Panc1 (cell line): Measurements from ENCODE around the gene SPECC1L. TPM values are rescaled to one million over a fixed set of nuclear protein-coding genes. Genes with fewer than 3 reads are reported as not detected.

Source experiments
- ATAC-seq: fragments of 200-7000 bp; cut with Tn5 transposase; 2 replicates; pipeline ENCODE4 v1.9.1; 2020; ENCODE audit warnings: mild to moderate bottlenecking, moderate library complexity
- BruUV-seq: library from RNA; stranded (reverse); fragments of 400-500 nt; replicated peaks from 2 replicates; lab custom pipeline; 2021; lab: Mats Ljungman, UMichigan
- CTCF ChIA-PET: fragments of 300-600 bp; sonication (Branson Sonifier 250); formaldehyde crosslinking; loops from one replicate; lab custom pipeline; 2022; ENCODE audit warnings: antibody characterized with exemption; lab: Charles Lee
- POLR2A ChIA-PET: fragments of 300-600 bp; sonication (Branson Sonifier 250); formaldehyde crosslinking; loops from one replicate; lab custom pipeline; 2022; ENCODE audit warnings: antibody characterized with exemption; lab: Charles Lee
- DNase-seq: peaks from one replicate; pipeline ENCODE4 v3.0.0-alpha.2; 2010; ENCODE audit warnings: low read depth, low spot score
- H3K27ac ChIP-seq: 2 replicates; pipeline ENCODE4 v1.5.1; 2011; ENCODE audit warnings: mild to moderate bottlenecking, low read length, inconsistent platforms
- H3K27me3 ChIP-seq: fragments of 200-500 bp; sonication (Bioruptor generic); 2 replicates; pipeline ENCODE4 v1.6.0; 2014; ENCODE audit warnings: low read length, inconsistent platforms; ENCODE audit not compliant: control insufficient read depth, insufficient read depth
- H3K36me3 ChIP-seq: fragments of 200-500 bp; sonication (Bioruptor generic); 2 replicates; pipeline ENCODE4 v1.5.1; 2014; ENCODE audit warnings: inconsistent platforms, mild to moderate bottlenecking, low read length, moderate library complexity; ENCODE audit not compliant: control insufficient read depth, insufficient read depth
- H3K4me1 ChIP-seq: 2 replicates; pipeline ENCODE4 v1.5.1; 2011; ENCODE audit warnings: inconsistent platforms, mild to moderate bottlenecking, low read length, moderate library complexity; ENCODE audit not compliant: control insufficient read depth, insufficient read depth
- H3K4me3 ChIP-seq, 2 experiments: 2 replicates each; pipeline ENCODE4 v1.5.1; 2011 to 2012; ENCODE audit warnings: low read depth in 2 of 2, low read length in 2 of 2, mild to moderate bottlenecking in 2 of 2, inconsistent platforms in 1 of 2, moderate library complexity in 1 of 2
- H3K9me3 ChIP-seq: fragments of 200-500 bp; sonication (Bioruptor generic); 2 replicates; pipeline ENCODE4 v1.5.1; 2014; ENCODE audit warnings: low read depth, mild to moderate bottlenecking, inconsistent platforms, low read length, moderate library complexity; ENCODE audit not compliant: control insufficient read depth, insufficient read depth
- CTCF ChIP-seq: fragments of 450-650 bp; IDR thresholded peaks from 2 replicates; pipeline ENCODE4 v1.5.1; 2017; ENCODE audit warnings: mild to moderate bottlenecking
- POLR2AphosphoS5 ChIP-seq: IDR thresholded peaks from 2 replicates; pipeline ENCODE4 v1.6.1; 2012; ENCODE audit warnings: mild to moderate bottlenecking, low read depth, low read length, moderate library complexity
- REST ChIP-seq, 2 experiments: IDR thresholded peaks; 2 replicates each; pipeline ENCODE4 v1.6.1; 2011 to 2012; ENCODE audit warnings: low read depth in 2 of 2, control low read depth in 1 of 2, low read length in 1 of 2, mild to moderate bottlenecking in 1 of 2, moderate library complexity in 1 of 2; ENCODE audit not compliant: insufficient read depth in 1 of 2
- SIN3A ChIP-seq: IDR thresholded peaks from 2 replicates; pipeline ENCODE4 v1.6.1; 2012; ENCODE audit warnings: low read depth, mild to moderate bottlenecking, low read length, moderate library complexity, borderline replicate concordance; ENCODE audit not compliant: insufficient read depth
- TCF7L2 ChIP-seq: IDR thresholded peaks from 2 replicates; pipeline ENCODE4 v1.6.1; 2011; ENCODE audit warnings: mild to moderate bottlenecking, low read depth, low read length, inconsistent platforms
- in situ Hi-C: cut with HindIII; loops from 2 replicates; pipeline ENCODE4 v1.10.0; 2016; ENCODE audit warnings: low sequenced_read_pairs, low pct_unique_long_range_greater_than_20kb
- intact Hi-C: fragments of 100-400 bp; cut with micrococcal nuclease; formaldehyde crosslinking; loops from one replicate; pipeline ENCODE4 v1.10.0; 2022; ENCODE audit not compliant: unreplicated experiment
- total RNA-seq: library from RNA; stranded (reverse); gene quantifications from one replicate; pipeline ENCODE4 v1.2.1, GENCODE V29; 2021; ENCODE audit not compliant: unreplicated experiment

Gene SPECC1L
- total RNA-seq, 1 experiment from 2014 or later, result 43.3 TPM

GRCh38 chr22:24329453-24329852, 58.8 kb downstream of the SPECC1L start:
- Histone ChIP-seq H3K9me3 (no peaks in the 10 kb centered on the region), H3K4me1 (no peaks in the 10 kb centered on the region), H3K36me3 (peaks cover 16% of the 10 kb centered on the region), H3K4me3 (no peak overlapping the region), H3K27me3 (no peaks in the 10 kb centered on the region), H3K27ac (no peak overlapping the region)
- no TSS peak for BruUV-seq
- DNase-seq, result no peak
- in situ Hi-C loops, result no loop called here
- ATAC-seq, result no peak
- intact Hi-C loops, result loop anchor here (10.0 kb wide), 1 partner anchor 195 kb away; no protein-coding TSS in a partner anchor
- ChIA-PET POLR2A (no interaction called here), CTCF (no interaction called here)
- no peak for TF ChIP-seq REST (IDR thresholded peaks at IDR 0.05; ENCODE audit: insufficient read depth in 1 of 2, low read depth in 2 of 2, low read length in 1 of 2)
- TF ChIP-seq TCF7L2, result no peak

- Histone ChIP-seq H3K4me1 (no peaks in the 10 kb centered on the region), H3K27ac (no peak overlapping the region), H3K4me3 (no peak overlapping the region), H3K27me3 (no peaks in the 10 kb centered on the region), H3K36me3 (peaks cover 16% of the 10 kb centered on the region), H3K9me3 (no peaks in the 10 kb centered on the region)
- ChIA-PET POLR2A (no interaction called here), CTCF (no interaction called here)
- BruUV-seq, result no TSS peak
- intact Hi-C loops (no loop called here), in situ Hi-C loops (no loop called here)
- no peak for TF ChIP-seq POLR2AphosphoS5
- TF ChIP-seq REST (IDR thresholded peaks at IDR 0.05; ENCODE audit: insufficient read depth in 1 of 2, low read depth in 2 of 2, low read length in 1 of 2), result no peak
- TF ChIP-seq SIN3A, result no peak
- no peak for TF ChIP-seq TCF7L2
- no peak for TF ChIP-seq CTCF
- DNase-seq, result no peak
- no peak for ATAC-seq
These were observed 60.0 kb downstream of the SPECC1L start for GRCh38 chr22:24330636-24331035.
